HG03442 (cell line): ENCODE results near the gene ABI2.
A peak's percentile ranks its signal among the peaks of the same experiment; 100 is the strongest.

Experiments
- ATAC-seq: cut with Tn5 transposase; IDR thresholded peaks from one replicate; pipeline ENCODE4 v1.9.1; 2021; ENCODE audit warnings: mild to moderate bottlenecking, moderate library complexity; ENCODE audit not compliant: unreplicated experiment

The ABI2 gene

DNA sequence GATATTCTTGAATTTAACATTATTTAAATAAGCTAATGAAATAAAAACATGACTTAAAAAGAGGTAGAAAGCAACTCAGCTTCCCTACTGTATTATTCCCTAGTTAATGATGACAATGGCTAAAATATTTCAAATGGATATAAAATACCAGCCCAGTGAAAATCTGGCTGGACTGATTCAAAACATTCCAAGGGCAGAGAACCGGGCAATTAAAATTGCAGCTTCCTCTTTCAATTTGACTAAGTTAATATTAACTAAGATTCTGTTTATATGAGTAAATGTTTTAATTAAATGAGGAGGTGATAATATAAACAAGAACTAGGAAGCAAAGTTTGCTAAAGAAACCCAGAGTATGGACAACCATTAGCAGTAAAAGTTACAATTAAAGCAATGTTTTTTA, 141.4 kb downstream of the ABI2 start:
- no peak for ATAC-seq

DNA sequence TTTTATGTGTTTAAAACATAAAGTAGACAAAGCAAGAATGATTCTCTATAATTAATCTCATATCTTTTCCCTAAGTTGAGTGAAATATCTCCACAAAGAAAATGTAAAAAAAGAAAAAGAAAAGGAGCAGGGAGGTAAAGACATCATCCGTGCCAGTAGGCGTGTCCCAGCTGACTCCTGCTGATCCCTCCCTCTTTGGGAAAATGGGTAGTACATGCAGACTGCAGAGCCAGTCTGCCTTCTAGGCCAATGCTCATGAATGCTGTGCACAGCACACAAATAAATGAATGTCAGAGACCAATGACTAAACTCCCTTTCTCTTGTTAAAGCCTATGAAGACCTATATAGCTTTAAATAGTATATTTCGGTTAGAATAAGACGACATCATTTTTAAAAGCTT, 142.2 kb downstream of the ABI2 start:
- ATAC-seq: no peak

DNA sequence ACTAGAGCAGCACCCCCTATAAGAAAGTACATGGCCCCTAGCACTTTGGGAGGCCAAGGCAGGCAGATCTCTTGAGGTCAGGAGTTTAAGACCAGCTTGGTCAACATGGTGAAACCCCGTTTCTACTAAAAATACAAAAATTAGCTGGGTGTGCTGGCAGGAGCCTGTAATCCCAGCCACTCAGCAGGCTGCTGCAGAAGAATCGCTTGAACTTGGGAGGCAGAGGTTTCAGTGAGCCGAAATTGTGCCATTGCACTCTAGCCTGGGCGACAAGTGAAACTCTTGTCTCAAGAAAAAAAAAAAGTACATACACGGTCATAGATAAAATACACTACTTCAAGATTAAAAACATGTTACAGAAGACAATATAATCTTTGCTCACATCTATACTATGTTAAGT, 143.1 kb downstream of the ABI2 start:
- ATAC-seq: no peak

DNA sequence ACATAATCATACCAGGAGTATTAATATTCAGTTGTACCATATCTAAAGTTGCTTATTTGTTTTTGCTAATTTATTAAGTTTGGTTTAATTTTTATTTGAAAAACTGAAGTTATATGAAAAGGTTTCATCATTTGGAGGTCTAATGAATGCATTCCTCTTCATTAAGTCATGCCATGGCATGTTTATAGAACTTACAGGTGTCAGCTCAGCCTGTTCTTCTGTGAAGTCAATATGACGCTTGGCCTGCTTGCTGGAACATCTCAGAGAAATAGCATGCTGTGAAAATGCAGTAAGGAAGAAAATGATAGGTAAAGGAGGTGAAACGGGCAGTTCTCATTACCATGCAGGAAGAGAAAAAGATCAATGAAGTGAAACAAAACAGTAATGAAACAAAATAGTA, 148.7 kb downstream of the ABI2 start:
- no peak for ATAC-seq

DNA sequence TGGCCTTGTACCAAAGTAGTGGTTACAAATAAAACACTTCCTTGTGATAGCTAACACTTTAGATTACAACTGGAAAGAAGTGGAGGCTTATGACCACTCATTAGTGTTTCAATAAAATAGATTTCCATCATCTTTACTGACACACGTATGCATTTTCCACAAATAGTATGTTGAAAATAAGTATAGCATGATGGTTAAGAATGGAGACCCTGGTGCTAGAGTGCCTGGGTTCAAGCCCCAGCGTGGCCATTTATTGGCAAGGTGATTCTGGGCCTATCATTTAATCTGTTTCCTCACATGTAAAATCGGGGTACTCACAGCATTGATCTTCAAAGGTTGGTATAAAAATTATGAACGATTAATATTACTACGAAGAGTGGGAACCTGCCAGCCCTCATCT, 152.4 kb downstream of the ABI2 start:
- ATAC-seq: no peak

DNA sequence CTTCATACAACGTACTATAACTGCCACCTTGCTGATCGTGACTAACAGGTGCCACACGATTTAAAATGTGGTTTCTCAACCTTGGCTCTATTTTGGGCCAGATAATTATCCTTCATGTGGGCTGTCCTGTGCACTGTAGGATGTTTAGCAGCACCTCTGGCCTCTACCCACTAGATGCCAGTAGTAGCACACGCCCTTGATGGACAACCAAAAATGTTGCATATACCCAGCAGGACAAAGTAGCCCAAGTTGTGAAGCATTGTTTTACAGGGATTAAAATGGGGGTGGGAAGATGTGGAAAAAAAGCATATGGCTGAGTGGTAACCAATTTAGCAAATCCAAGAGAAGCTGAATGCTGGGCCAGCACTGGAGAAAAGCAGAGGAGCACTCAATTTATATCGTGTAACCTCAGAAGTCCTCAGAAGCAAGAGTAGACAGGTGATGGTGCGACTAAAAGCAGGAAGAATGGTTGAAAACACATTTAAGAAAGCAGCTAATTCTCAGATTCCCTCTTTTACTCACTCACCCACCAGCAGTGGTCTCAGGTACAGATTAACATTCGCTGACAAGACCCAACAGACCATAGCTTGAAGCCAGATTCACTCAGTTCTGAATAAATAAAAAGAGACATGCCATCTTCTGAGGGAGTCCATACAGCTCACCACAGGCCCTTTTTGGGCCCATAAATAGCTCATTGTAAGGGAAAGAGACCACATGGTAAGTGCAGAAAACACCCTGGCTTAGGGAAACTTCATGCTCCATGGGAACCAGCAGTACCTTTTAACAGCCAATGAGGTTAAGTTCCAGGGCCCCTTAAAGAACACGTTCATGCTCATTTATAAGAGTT, 156.3 kb downstream of the ABI2 start:
- ATAC-seq: peak; percentile 83

DNA sequence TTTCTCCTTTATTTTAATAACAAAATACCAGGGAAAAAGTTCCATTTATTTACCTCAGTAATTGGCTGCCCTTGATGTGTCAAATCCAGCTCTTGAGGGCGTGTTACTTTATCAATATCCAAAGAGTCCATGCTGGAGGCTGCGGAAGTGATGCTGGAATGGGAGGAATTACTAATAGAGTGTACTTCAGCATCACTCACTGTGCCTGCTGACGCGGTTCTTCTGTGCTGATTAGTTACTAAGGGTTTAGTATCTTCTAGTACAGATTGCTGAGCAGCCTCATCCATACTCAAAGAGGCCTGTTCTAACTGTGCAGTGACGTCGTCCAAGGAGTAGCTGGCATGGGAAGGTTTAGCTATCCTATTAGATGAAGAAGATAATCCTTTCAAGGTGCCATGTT, 161.3 kb downstream of the ABI2 start:
- ATAC-seq: no peak

DNA sequence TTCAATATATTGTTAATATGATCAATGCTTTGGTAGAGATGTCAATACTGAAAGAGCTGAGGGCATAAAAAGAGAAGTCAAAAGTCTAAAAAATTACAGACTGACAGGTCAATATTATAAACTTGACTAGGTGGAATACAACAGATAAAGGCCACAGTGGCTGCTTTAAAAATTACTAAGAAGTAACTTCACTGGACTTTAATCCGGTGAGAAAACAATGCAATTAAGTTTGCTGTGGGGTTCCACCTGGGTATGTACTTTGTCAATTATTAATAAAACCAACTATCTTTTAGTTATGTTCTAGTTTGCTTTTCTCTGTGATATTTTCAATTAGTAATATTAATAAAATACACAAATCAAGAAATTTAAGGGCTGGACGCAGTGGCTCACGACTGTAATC, 162.2 kb downstream of the ABI2 start:
- ATAC-seq: no peak

DNA sequence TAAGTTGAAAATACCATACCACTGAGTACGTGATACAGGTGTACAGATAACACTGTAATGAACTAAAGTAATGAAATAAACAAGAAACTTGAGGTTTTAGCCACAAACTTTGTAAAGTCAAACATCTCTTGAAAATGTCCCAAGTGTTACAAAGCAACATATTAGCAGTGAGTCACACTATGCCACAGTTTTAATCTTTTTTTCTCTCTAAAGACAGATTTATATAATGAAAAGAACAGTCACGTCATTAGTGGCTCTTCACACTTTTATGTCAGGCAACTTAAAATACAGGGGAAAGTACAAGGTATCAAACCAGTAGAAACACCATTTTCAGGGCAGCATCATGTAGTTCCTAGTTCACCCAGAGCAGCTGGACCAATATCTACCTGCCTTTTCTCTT, 164.8 kb downstream of the ABI2 start:
- ATAC-seq: no peak
